ENCODE results near the gene FLT3. TPM values are rescaled to one million over a fixed set of nuclear protein-coding genes. Genes with fewer than 3 reads are reported as not detected.

Gene FLT3
- total and polyA plus RNA-seq, 9 of the 15 experiments (the other 6 are each of a cell fraction or from before 2014, with no cell fraction given) = not detected

GRCh38 chr13:27980280-27980998, 119.9 kb downstream of the FLT3 start:
- in situ Hi-C loops (cut with MboI) = loop anchor here (10.0 kb wide), 1 partner anchor 1026 kb away; no protein-coding TSS in a partner anchor
- WGBS (ENCODE audit: insufficient coverage, low coverage, missing lambda C conversion rate) = 10% methylated on average over 19 of the region's 54 CpGs
- H3K4me3 ChIP-seq = no peak overlapping the region
- intact Hi-C loops (cut with micrococcal nuclease) = loop anchor here (5.0 kb wide), 2 partner anchors 153 to 608 kb away; no protein-coding TSS in a partner anchor
- ChIA-PET POLR2A (no interaction called here), CTCF (ENCODE audit: low intra/inter-chr PET ratio) (no interaction called here)
- no peaks in the 10 kb centered on the region for H3K9me3 ChIP-seq (replicated peaks; ENCODE audit: control insufficient read depth, insufficient read depth, low read depth, low read length)
- no peaks in the 10 kb centered on the region for H4K20me1 ChIP-seq (replicated peaks; ENCODE audit: control insufficient read depth, insufficient read depth, low read length)
- H3K79me2 ChIP-seq (ENCODE audit: control insufficient read depth, insufficient read depth, low read length) = no peaks in the 10 kb centered on the region
- H3K27me3 ChIP-seq (ENCODE audit: control insufficient read depth in 2 of 2, insufficient read depth in 2 of 2, low read length in 2 of 2) = peaks cover 3 to 39% of the 10 kb centered on the region in 2 experiments; a peak in 4 of 5 replicates
- H3K9ac ChIP-seq (ENCODE audit: insufficient read depth in 1 of 2, low read depth in 2 of 2, low read length in 2 of 2) = no peak overlapping the region
- no peak for TF ChIP-seq TOE1 (IDR thresholded peaks at IDR 0.05; ENCODE audit: borderline replicate concordance)
- TF ChIP-seq TOE1 (CRISPR knock-in tag; IDR thresholded peaks at IDR 0.05; ENCODE audit: borderline replicate concordance, low read depth) = no peak
- TF ChIP-seq ZBTB43 (CRISPR knock-in tag; IDR thresholded peaks at IDR 0.05) = no peak
- TF ChIP-seq PHF8 (IDR thresholded peaks at IDR 0.05; ENCODE audit: borderline replicate concordance, low read length) = no peak
- no peak for TF ChIP-seq EP400 (IDR thresholded peaks at IDR 0.05)
- TF ChIP-seq PHB (CRISPR knock-in tag; IDR thresholded peaks at IDR 0.05) = no peak
- no peak overlapping the region for H2AFZ ChIP-seq (ENCODE audit: low read depth, low read length)
- H3K4me2 ChIP-seq (ENCODE audit: insufficient read depth, low read length) = no peak overlapping the region
- BruUV-seq (replicated peaks) = no TSS peak
- DNase-seq (ENCODE audit: extremely low read depth in 1 of 4, low spot score in 3 of 4) (no peak), FAIRE-seq (no peak), ATAC-seq (no peak)
- no peak overlapping the region for H3K27ac ChIP-seq (ENCODE audit: extremely low read depth, low read depth, low read length)
- H3K36me3 ChIP-seq (ENCODE audit: control insufficient read depth, insufficient read depth, low read length) = no peaks in the 10 kb centered on the region
- 0 out of 5 replicates have a peak, but pooled peaks cover 0 to 3% of the 10 kb centered on the region in 2 experiments for H3K4me1 ChIP-seq (replicated peaks in 1 of 2; ENCODE audit: control insufficient read depth in 2 of 2, insufficient read depth in 2 of 2, low read length in 2 of 2)
- H3K9me1 ChIP-seq (ENCODE audit: control insufficient read depth, insufficient read depth, low read length) = no peaks in the 10 kb centered on the region

All from K562 (cell line).